ENCODE data around the gene HTR3C. TPM values are rescaled to one million over a fixed set of nuclear protein-coding genes. Genes with fewer than 3 reads are reported as not detected.
"Not testable (repeated sequence)": the region's sequence is repeated elsewhere in the genome, so short reads cannot be mapped to it uniquely, and the experiment has no call there.

Gene HTR3C
- polyA plus RNA-seq, 3 donors from 2014 or later, result not detected

DNA sequence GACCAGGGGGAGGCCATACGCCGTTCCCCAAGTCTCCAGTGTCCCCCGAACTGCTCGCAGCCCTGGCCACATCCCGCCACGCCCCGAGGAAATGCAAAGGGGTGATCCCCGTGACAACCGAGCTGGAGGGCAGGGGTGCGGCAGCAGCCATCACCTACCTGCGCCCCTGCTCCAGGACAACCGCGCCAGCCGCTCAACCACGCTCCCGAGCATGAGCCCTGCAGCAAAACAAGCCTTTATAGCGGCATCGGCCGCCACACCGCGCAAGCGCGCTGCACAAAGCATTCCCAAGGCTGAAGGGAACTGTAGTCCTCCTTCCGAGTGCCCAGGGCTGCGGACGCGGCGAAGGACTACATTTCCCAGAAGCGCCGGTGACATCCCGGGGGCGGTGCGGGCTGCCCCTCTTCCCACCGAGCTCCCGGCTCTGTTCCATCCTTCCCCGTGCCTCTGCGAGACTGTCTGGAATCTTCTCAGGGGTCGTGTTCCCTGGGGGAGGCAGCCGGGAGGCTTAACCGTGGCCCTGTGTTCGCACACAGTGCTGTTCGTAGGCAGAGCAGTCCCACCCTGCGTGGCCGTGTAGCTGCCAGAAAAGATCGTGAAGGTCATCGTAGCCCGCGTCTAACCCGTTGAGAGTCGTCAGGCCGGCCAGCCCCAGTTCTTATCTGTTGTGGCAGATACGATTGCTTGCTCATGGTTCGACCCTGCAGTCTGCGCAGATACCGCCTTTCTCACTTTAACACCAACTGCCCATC is 35.0 kb upstream of the HTR3C start, which contains the start of gene ABCC5:
TSS of gene ABCC5 (minus strand) at position 213 of the 752 bp plus-strand sequence. CDS start 3,492 bp downstream, outside the sequence.
- H3K9me3 Mint-ChIP-seq, result no peaks in the 10 kb centered on the region
- peak; percentile 78 to 84 (median 83) for DNase-seq
- peaks cover 19 to 24% of the 10 kb centered on the region in 2 donors for H3K4me1 Mint-ChIP-seq
- H3K4me3 Mint-ChIP-seq, result peak within 1 kb of the TSS; percentile 99 to 100 (median 99)
- peaks cover 0 to 3% (median 1%) of the 10 kb centered on the region in 3 donors for H3K36me3 Mint-ChIP-seq
- H3K27me3 Mint-ChIP-seq (ENCODE audit: low read depth in 3 of 3), result peaks cover 3 to 12% (median 5%) of the 10 kb centered on the region in 3 donors
- H3K27ac Mint-ChIP-seq, result peak within 1 kb of the TSS; percentile 75 to 91 (median 84)

DNA sequence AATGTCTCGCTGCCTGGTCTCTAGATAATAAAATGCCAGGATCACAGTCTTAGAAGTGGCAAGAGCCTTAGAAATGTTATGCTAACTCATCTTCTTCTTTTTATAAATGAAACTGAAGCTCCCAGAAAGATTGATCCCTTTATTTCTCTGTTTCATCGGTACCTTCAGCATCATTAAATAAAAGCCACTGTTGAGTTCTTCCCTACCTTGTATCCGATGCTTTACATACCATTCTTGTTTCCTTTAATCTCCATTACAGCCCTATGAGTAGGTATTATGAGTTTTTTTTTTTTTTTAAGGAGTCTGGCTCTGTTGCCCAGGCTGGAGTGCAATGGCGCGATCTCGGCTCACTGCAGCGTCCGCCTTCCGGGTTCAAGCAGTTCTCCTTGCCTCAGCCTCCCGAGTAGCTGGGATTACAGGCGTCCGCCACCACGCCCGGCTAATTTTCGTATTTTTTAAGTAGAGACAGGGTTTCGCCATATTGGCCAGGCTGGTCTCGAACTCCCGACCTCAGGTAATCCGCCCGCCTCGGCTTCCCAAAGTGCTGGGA is 34.3 kb upstream of the HTR3C start:
- no peak for DNase-seq
- no peaks in the 10 kb centered on the region for H3K9me3 Mint-ChIP-seq

DNA sequence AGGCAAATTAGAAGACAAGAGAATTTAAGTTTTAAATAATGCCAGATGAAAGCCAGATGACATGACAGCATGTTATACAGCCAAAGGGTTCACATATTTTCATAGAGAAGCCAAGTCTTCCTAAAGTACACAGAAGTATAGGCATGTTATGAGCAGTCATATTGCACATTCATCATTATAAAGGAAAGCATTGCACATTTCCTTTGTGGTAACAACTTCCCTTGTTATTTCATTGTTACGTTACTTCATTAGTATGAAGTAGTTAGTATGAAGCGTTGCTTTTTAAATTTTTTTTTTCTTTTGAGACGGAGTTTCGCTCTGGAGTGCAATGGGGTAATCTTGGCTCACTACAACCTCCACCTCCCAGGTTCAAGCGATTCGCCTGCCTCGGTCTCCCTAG is 30.5 kb upstream of the HTR3C start:
- Mint-ChIP-seq H3K9me3 (no peaks in the 10 kb centered on the region), H3K27me3 (ENCODE audit: low read depth in 3 of 3) (peaks cover 3 to 8% (median 8%) of the 10 kb centered on the region in 3 donors), H3K27ac (no peak overlapping the region), H3K36me3 (no peaks in the 10 kb centered on the region), H3K4me3 (no peak overlapping the region), H3K4me1 (peaks cover 11 to 12% of the 10 kb centered on the region in 2 donors)
- no peak for DNase-seq

More for the DNA sequence above, 34.3 kb upstream of the HTR3C start:
- H3K4me1 Mint-ChIP-seq, result peaks cover 19 to 24% of the 10 kb centered on the region in 2 donors
- peaks cover 3 to 12% (median 5%) of the 10 kb centered on the region in 3 donors for H3K27me3 Mint-ChIP-seq (ENCODE audit: low read depth in 3 of 3)
- H3K36me3 Mint-ChIP-seq, result peaks cover 0 to 2% (median 0%) of the 10 kb centered on the region in 3 donors
- H3K4me3 Mint-ChIP-seq, result peak overlapping the region; percentile 99 to 100 (median 99)
- H3K27ac Mint-ChIP-seq, result peak overlapping the region in 5 of 6 donors; percentile 35 to 91 (median 79)

DNA sequence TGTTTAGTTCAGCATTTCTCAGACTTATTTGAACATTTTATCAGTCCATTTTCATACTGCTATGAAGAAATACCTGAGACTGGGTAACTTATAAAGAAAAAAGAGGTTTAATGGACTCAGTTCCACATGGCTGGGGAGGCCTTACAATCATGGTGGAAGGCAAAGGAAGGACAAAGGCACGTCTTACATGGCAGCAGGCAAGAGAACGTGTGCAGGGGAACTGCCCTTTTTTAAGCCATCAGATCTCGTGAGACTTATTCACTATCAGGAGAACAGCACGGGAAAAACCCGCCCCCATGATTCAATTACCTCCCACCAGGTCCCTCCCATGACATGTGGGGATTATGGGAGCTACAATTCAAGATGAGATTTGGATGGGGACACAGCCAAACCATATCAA is 27.6 kb upstream of the HTR3C start:
- not testable (repeated sequence) for H3K4me1 Mint-ChIP-seq; H3K9me3 Mint-ChIP-seq; H3K27ac Mint-ChIP-seq; H3K36me3 Mint-ChIP-seq; DNase-seq; H3K27me3 Mint-ChIP-seq (ENCODE audit: low read depth in 3 of 3); H3K4me3 Mint-ChIP-seq

DNA sequence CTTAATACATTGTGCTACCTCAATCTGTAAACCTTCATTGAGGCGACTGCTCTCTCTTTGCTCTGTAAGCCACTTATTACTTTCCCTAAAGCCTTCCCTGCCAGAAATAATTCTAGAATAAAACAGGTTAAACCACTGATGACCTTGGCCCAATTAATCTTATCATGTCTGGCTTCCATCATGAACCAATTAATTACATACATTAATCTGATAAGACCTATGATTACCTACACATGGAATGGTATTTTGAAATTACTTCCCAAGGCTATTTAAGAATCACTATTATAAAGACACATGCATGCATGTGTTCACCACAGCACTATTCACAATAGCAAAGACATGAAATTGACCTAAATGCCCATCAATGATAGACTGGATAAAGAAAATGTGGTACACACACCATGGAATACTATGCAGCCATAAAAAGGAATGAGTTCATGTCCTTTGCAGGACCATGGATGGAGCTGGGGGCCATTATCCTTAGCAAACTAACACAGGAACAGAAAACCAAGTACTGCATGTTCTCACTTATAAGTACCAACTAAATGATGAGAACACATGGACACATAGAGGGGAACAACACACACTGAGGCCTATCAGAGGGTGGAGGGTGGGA is 24.5 kb upstream of the HTR3C start:
- DNase-seq; H3K4me1 Mint-ChIP-seq; H3K9me3 Mint-ChIP-seq; H3K36me3 Mint-ChIP-seq; H3K27me3 Mint-ChIP-seq (ENCODE audit: low read depth in 3 of 3); H3K4me3 Mint-ChIP-seq; H3K27ac Mint-ChIP-seq: not testable (repeated sequence)

DNA sequence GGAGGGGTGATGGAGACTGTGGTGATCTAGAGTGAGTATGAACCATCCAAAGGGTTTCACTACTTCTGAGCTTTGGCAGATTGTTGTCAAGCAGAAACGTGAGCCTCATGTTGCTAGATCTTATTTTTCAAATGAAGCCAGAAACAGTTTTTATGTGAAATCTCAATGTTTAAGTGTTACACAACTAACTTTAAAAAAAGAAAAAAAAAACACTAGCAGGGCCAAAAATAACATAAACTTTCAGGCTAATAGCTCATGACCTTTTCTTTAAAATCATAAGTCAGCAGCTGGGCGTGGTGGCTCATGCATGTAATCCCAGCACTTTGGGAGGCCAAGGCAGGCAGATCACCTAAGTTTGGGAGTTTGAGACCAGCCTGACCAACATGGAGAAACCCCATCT is 23.4 kb upstream of the HTR3C start:
- Mint-ChIP-seq H3K36me3 (no peaks in the 10 kb centered on the region), H3K9me3 (no peaks in the 10 kb centered on the region), H3K27ac (no peak overlapping the region), H3K4me1 (no peaks in the 10 kb centered on the region), H3K4me3 (no peak overlapping the region), H3K27me3 (ENCODE audit: low read depth in 3 of 3) (peaks cover 0 to 10% (median 2%) of the 10 kb centered on the region in 3 donors)
- DNase-seq, result no peak

DNA sequence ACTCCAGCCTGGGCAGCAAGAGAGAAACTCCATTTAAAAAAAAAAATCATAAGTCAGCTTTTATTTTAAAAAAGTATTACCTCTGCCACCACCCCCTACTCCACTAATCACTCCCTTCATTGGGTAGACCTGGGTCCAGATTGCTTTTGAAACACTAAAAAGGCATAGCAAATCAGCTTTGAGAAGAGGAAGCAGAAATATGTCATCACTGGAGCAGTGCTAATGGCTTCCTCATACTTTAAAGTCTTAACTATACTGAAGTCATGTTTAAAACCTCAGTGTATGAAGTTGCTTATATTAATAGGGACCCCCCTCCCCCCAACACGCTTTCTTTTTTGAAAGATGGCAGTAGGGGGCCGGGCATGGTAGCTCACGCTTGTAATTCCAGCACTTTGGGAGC is 22.3 kb upstream of the HTR3C start:
- Mint-ChIP-seq H3K4me3 (no peak overlapping the region), H3K27ac (no peak overlapping the region), H3K9me3 (no peaks in the 10 kb centered on the region), H3K4me1 (no peaks in the 10 kb centered on the region), H3K36me3 (no peaks in the 10 kb centered on the region), H3K27me3 (ENCODE audit: low read depth in 3 of 3) (peaks cover 0 to 9% (median 2%) of the 10 kb centered on the region in 3 donors)
- no peak for DNase-seq

DNA sequence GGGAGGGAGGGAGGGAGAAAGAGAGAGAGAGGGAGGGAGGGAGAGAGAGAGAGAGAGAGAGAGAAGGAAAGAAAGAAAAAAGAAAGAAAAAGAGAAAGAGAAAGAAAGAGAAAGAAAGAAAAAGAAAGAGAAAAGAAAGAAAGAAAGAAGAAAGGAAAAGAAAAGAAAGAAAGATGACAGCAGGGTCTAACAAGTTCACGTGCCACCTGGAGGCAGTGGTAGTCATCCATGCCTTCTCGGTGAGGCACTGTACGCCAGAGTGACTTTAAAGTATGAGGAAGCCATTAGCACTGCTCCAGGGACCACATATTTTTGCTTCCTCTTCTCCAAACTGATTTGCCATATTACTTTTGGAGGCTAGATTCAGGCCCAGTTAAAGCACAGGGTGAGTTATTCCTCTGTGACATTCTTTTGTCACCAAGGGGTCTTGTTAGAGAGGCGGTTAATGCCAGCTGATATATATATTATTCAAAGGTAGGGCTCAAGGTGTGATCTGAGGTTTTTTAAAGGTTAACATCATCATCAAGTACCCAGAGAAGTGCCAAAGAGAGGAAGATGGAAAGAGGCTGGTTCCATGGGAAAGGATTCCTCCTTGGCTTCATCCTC is 21.6 kb upstream of the HTR3C start, which contains the start of gene HTR3D:
TSS of gene HTR3D (plus strand) at position 556 of the 606 bp plus-strand sequence. CDS start at position 556, 0 bp downstream.
- Mint-ChIP-seq H3K27me3 (ENCODE audit: low read depth in 3 of 3) (peaks cover 0 to 9% (median 2%) of the 10 kb centered on the region in 3 donors), H3K9me3 (no peaks in the 10 kb centered on the region), H3K27ac (no peak within 1 kb of the TSS), H3K4me3 (no peak within 1 kb of the TSS), H3K4me1 (no peaks in the 10 kb centered on the region), H3K36me3 (no peaks in the 10 kb centered on the region)
- no peak for DNase-seq

DNA sequence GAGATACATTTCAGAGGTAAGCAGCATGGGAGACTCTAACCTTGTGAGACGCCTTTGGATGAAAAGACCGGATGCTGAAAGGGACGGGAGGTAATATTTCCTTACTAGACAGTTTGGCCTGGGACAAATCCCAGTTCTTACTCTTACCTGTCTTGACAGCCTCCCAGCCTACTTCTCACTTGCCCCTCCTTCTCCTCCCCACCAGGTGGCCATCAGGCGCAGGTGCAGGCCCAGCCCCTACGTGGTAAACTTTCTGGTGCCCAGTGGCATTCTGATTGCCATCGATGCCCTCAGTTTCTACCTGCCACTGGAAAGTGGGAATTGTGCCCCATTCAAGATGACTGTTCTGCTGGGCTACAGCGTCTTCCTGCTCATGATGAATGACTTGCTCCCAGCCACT is 15.0 kb upstream of the HTR3C start:
- Mint-ChIP-seq H3K27me3 (ENCODE audit: low read depth in 3 of 3) (peaks cover 0 to 10% (median 4%) of the 10 kb centered on the region in 3 donors), H3K4me3 (no peak overlapping the region), H3K36me3 (no peaks in the 10 kb centered on the region), H3K4me1 (no peaks in the 10 kb centered on the region), H3K27ac (no peak overlapping the region), H3K9me3 (no peaks in the 10 kb centered on the region)
- DNase-seq, result no peak

DNA sequence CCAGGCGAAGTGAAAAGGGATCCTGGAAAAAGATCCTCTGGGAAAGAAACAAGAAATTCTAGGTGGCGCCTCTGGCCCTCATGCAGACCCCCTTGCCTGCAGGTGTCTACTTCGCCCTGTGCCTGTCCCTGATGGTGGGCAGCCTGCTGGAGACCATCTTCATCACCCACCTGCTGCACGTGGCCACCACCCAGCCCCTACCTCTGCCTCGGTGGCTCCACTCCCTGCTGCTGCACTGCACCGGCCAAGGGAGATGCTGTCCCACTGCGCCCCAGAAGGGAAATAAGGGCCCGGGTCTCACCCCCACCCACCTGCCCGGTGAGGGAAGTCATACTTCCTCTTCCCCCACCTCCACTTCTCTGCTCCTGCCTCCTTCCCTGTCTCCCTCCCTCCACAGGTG is 14.5 kb upstream of the HTR3C start:
- H3K36me3 Mint-ChIP-seq; H3K4me3 Mint-ChIP-seq; H3K9me3 Mint-ChIP-seq; H3K4me1 Mint-ChIP-seq; DNase-seq; H3K27ac Mint-ChIP-seq; H3K27me3 Mint-ChIP-seq (ENCODE audit: low read depth in 3 of 3): not testable (repeated sequence)

DNA sequence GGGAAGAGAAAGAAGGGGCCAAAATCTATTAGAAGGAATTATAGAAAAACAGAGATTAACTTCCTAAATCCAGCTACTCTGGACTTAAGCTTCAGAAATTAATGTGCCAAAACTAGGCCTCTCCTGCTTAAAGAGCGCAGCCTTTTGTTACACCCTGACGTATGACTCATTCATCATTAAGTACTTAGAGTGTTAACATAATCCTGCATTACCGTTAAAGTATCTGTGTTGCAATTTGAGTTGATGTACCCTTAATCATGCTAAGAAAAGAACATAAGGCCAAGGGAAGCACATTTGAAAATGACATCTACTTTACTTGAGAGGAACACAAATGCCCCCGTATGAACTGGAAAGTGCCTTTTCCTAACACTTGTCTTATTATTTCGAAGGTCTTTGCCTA is 13.4 kb upstream of the HTR3C start:
- Mint-ChIP-seq H3K27me3 (ENCODE audit: low read depth in 3 of 3) (peaks cover 0 to 8% (median 7%) of the 10 kb centered on the region in 3 donors), H3K4me3 (no peak overlapping the region), H3K9me3 (no peaks in the 10 kb centered on the region), H3K27ac (no peak overlapping the region), H3K4me1 (no peaks in the 10 kb centered on the region), H3K36me3 (no peaks in the 10 kb centered on the region)
- DNase-seq, result no peak

DNA sequence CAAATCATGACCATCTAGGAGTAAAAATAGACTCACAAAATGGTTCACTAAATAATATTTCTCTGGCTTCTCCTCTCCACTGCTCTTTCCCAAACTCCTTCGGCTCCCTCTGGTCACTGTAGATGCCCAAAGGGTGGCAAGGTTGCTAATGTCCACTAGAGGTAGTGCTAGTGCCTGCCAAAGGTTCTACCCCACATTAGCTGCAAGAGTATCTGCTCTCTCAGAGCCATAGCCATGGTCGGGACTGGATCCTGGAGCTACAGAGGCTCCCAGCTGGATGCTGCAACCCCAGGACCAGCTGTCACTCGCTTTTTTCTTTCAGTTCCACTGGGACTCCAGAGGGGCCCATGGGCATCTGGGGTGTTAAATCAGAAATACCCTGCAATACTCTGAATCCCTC is 12.8 kb upstream of the HTR3C start:
- Mint-ChIP-seq H3K36me3 (no peaks in the 10 kb centered on the region), H3K4me1 (no peaks in the 10 kb centered on the region), H3K27me3 (ENCODE audit: low read depth in 3 of 3) (peaks cover 0 to 8% (median 4%) of the 10 kb centered on the region in 3 donors), H3K27ac (no peak overlapping the region), H3K4me3 (no peak overlapping the region), H3K9me3 (no peaks in the 10 kb centered on the region)
- no peak for DNase-seq

DNA sequence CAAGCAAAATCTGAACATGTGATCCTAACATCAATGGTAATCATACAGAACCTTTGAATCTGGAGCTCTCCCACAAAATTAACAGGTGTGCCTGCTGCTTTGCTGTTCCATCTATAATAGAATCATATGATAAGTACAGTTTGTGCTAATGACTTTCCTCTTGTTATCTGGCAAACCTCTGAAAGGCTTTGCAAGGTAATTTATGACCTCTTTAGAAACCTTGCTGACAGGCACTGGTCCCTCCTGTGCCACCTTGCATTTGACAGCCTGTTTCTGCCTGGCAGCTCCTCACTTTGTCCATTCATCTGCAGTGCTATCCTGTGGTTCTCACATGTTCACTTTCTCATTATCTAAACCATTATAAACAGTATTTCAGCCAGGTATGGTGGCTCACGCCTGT is 10.2 kb upstream of the HTR3C start:
- peaks cover 0 to 8% (median 5%) of the 10 kb centered on the region in 3 donors for H3K27me3 Mint-ChIP-seq (ENCODE audit: low read depth in 3 of 3)
- H3K36me3 Mint-ChIP-seq, result no peaks in the 10 kb centered on the region
- no peak overlapping the region for H3K27ac Mint-ChIP-seq
- no peak for DNase-seq
- no peak overlapping the region for H3K4me3 Mint-ChIP-seq
- no peaks in the 10 kb centered on the region for H3K4me1 Mint-ChIP-seq
- H3K9me3 Mint-ChIP-seq, result no peaks in the 10 kb centered on the region

DNA sequence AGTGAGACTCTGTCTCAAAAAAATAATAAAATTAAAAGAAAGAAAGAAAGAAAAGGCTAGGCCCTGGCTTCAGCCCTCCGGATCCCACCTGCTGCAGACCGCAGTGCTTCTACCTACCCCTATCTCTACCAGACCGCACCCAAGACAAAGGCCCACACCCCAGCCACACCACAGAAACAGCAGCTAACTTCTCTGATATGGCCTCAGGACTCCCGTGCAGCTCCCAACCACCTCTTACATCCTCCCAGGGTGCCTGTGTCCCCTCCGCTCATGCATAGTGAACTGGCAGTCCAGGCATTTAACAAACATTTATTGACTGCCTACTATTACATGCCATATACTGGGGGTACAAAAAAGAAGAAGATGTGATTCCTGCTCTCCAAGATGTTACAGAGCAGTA is 6.9 kb upstream of the HTR3C start:
- Mint-ChIP-seq H3K36me3 (no peaks in the 10 kb centered on the region), H3K9me3 (no peaks in the 10 kb centered on the region), H3K4me3 (no peak overlapping the region), H3K27me3 (ENCODE audit: low read depth in 3 of 3) (peaks cover 0 to 8% (median 1%) of the 10 kb centered on the region in 3 donors), H3K27ac (no peak overlapping the region), H3K4me1 (no peaks in the 10 kb centered on the region)
- no peak for DNase-seq
